NAMALWA (cell line): ENCODE results near the gene DRD3.

ENCODE experiments used
- DNase-seq: peaks from one replicate; pipeline ENCODE4 v3.0.0-alpha.2; 2015; ENCODE audit warnings: low spot score

Gene DRD3

GRCh38 chr3:114178770-114179368 lies at the start of gene DRD3:
Gene DRD3 (minus strand): TSS chr3:114179052. CDS start chr3:114171992, 7,060 bp downstream.
- DNase-seq = no peak

GRCh38 chr3:114227076-114227475 lies 48.2 kb upstream of the DRD3 start:
- DNase-seq = no peak

DNA sequence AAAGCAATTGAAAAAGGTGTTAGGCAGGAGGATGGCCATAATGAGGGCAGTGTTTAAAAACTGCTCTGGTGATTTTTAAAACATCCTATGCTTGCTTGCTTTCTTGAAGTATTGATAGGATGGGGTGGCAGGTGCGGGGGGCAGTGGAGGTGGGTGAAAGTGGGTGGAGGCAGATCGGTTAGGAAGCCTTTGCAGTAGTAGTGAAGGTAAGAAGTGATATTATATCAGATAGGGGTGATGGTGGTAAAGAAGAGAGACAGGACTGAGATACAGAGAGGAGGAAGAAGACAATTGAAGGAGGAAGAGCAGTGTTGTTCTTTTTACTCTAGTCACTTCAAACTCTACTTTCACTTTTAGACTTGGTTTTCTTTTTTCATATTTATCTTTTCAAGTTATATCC lies 47.5 kb upstream of the DRD3 start:
- no peak for DNase-seq

DNA sequence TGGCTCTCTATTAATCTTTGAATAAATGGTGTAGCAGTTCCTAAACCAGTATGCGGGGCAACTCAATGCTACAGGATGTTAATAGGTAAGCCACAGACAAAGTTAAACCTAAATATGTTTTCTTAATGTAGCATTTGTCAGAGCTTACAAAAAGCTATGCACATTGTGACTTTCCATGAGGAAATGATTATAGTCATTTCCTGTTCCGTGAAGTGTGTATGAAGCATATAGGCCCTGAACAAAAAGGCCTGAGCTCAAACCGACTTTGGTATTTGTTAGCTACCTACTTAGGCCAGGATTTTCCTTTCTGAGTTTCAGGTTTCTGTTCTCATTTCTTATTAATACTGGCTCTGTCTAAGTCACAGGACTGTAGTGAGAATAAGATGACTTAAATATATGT lies 44.3 kb upstream of the DRD3 start:
- DNase-seq = no peak

GRCh38 chr3:114221881-114222264 lies 43.0 kb upstream of the DRD3 start:
- no peak for DNase-seq

GRCh38 chr3:114221165-114221880 lies 42.5 kb upstream of the DRD3 start:
- DNase-seq = no peak

DNA sequence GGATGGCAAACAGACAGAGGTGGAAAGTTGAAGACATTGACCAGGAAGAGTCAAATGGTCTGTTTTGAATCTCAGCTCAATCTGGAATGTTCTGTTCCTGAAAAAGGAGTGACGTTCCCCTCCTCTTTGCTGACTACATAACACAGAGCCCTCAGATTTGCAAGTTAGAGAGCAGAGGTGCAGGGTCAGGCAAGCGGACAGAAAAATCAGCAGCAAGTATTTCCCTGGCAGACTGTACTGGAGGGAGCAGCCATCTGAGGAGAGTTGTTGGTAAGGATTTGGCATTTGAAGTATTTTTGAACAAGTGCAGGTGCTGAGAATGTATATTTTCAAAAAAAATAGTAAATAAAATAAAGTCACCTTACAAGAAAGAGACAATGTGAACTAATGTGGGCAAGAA lies 40.9 kb upstream of the DRD3 start:
- DNase-seq = no peak

DNA sequence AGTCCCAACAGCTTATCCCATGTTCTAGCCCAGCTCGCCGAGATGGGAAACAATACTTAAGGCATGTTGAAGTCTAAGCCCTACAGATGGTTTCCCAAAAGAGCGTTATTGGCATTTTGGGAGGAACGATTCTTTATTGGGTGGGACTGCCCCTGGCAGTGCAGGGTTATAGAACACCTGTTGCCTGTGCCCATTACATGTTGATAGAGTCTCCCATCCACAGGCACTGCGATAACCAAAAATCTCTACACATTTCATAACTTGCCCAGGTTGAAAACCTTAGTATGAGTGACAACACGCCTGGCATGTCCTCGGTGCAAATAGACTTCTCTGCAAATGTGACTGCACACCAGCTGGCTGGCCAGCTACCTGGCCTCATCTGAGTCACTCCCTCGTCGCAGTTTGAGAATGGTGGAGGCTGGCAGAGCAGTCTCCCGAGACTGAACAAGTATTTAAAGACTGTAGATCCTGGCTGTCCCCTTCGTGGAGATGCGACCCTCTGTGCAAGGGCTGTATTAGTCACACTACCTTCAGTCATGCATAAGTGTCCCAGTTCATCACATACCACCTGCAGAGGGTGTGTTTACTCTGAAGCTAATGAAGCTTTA lies 39.8 kb upstream of the DRD3 start:
- peak; percentile 6 for DNase-seq

GRCh38 chr3:114218006-114218405 lies 39.2 kb upstream of the DRD3 start:
- no peak for DNase-seq

DNA sequence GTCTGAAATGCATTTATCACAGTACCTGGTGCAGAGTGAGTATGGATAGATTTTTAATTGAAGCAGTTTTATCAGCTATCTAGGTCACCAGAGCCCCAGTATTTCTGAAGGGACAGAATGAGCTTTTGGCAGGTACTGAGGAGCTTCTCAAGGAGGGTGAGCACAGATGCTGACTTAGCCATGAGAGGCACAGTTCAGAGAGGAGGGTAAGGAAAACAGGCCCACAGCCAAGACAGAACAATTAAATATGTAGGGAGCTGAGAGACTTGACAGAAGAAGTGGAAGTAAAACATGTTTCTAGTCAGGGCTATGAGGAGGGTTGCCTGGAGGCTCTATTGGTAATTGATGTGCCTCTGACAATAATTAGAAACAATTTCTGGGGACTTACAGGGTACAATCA lies 38.4 kb upstream of the DRD3 start:
- no peak for DNase-seq

DNA sequence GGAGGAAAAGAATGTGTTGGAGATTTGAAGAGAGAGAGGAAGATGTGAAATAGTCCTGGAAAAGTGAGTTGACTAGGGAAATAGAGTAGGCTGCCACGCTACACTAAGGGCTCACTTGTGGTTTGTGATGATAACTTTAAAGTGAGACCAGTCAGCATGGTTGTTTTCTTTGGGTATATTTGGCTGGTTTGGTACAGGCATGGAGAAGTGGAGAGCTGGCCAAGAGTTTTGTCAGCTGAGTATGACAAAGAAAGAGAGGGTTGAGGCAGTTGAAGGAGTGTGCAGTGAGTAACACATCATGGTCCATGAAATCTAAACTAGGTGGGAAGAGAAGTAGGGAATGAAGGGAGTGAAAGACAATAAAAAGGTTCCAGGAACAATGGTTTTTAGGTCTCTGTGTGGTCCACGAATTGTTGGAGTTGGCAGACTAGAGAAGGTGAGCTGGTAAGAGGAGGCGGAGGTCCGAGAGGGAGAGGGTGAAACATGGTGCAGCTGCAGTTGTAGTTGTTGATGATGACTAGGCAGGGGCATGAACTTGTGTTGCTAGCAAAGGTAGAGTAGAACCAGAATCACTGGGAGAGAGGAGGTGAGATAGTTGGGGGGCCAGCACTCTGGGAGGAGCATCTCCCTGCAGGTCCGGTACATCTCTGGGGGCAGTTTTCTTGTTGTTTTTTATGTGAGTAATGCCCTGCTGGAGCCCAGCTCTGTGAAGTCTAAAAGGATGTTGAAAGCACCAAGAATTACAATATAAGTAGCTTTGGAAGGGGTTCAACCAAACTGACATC lies 37.5 kb upstream of the DRD3 start:
- DNase-seq = no peak

DNA sequence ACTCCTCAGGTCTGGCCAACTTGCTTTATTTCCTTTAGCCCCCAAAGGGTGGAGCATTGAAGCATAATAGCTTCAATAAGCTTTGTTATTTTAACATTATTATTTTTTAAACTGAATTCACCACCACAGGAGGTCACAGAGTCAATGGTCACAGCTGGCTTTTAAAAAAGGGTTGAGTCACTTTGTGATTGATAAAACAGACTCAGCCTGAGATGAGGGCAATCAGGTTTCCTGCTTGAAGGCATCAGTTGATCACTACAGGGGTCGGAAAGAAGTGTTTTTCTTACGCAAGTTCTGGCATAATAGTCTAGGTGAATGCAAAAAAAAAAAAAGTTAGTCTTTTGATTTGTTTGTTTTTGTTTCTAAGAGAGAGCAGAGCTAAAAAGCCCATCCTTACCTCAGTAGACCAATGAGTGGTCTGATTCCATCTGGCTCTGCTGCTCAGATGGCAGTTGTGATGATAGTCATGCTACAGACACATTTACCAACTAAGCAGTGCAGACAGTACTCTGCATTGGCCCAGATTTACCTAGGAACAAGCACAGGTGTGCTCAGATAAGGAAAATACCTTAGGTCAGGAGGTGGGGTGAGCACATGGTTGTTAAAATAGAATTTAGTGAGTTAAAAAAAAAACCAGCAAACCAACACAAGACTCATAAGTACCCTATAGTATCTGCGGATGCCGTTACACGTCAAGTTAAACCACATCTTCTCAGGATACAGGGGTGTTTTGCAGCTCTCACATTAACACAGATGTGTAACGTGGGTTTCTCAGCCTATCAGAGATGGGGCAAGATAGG lies 35.9 kb upstream of the DRD3 start:
- peak; percentile 34 for DNase-seq

DNA sequence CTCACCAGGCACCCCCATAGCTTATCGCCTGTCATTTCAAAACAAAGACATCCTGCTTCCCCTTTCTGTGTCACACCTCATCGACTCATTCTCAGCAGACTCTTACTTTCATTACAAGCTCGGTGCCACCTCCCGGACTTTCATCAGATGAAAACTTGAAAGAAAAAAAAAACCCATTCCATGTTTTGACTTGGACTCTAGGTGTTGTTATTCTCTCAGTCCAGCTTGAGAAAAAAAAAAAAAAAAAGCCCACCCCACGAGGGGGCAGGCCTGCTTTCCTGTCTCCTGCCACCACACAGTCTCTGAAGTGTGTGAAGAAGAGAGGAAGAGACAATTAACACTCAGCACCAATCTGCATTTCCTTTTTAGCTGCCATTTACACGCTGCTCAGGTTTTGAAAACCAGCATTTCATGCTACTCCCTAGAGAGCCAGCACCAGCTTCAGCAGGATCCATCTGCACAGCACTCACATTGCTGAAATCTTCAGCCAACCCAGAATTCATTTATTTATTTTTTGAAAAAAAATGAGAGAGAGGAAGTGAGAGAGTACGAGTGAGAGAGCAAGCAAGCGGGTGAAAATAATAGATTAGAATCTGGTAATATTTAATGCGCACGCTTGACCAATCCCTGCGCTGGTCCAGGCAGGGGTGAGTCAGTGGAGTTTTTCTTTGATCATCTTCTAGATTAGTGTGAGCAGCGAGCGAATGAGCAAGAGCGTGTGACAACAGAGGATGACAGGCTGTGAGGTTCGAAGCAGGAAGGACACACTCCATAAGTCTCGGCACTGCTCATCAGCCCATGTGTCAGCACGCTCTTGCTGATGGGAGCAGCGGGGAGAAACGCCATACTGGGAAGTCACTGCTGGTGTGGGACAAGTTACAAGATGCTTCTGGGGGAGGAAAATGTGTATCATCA lies 35.0 kb upstream of the DRD3 start:
- DNase-seq = peak; percentile 93

- DNase-seq = no peak
Measured at GRCh38 chr3:114213292-114213626, 34.4 kb upstream of the DRD3 start.

GRCh38 chr3:114212646-114213045 lies 33.8 kb upstream of the DRD3 start:
- no peak for DNase-seq

DNA sequence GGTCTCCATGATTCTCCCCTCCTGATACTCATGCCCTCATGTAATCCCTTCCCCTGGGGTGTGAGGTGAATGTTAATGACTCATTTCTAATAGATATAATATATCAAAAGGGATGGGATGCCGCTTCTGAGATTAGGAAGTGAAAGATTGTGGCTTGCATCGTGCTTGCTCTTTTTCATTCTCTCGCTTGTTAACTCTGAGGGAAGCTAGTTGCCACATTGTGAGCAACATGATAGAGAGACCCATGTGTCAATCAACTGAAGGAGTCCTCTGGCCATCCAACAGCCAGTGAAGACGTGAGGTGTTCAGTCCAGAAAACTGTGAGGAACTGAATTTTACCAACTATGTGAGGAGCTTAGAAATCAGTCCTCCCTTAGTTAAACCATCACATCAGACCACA lies 28.9 kb upstream of the DRD3 start:
- no peak for DNase-seq

GRCh38 chr3:114206342-114206741 lies 27.5 kb upstream of the DRD3 start:
- DNase-seq = no peak

DNA sequence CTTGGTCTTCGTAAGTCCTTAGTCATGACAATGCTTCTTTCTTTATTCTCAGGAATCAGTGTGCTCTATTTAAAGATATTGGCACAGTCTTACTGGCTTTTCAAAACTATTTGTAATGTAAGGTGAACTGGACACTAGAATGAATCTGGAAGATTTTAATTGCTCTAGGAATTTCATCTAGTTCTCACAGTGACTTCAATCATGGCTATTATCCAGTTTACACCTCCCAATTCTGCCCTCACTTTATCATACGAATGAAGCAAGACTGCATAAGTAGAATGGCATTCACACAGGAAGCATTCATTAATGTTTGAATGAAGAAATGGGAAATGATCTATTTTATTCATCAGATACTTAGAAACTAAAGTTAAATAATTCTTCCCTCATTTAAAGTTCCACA lies 26.7 kb upstream of the DRD3 start:
- no peak for DNase-seq

- no peak for DNase-seq
Measured at GRCh38 chr3:114194750-114195149, 15.9 kb upstream of the DRD3 start.

GRCh38 chr3:114192136-114192535 lies 13.3 kb upstream of the DRD3 start:
- DNase-seq = no peak

- DNase-seq = no peak
Measured at GRCh38 chr3:114186501-114186900, 7.6 kb upstream of the DRD3 start.
